Activated CD8-positive, alpha-beta memory T cell treated with anti-CD3 and anti-CD28 coated beads for 24 hours (primary cell): ENCODE results near the gene PML.
"Not testable (repeated sequence)": the region's sequence is repeated elsewhere in the genome, so short reads cannot be mapped to it uniquely, and the experiment has no call there.

Source experiments
- DNase-seq: peaks from one replicate; pipeline ENCODE4 v3.0.0-alpha.2; 2020

The PML gene

GRCh38 chr15:73959012-73959581 lies 35.4 kb upstream of the PML start:
- DNase-seq = no peak

GRCh38 chr15:73959801-73960200 lies 34.7 kb upstream of the PML start:
- no peak for DNase-seq

GRCh38 chr15:73960472-73961070 lies 33.9 kb upstream of the PML start:
- not testable (repeated sequence) for DNase-seq

GRCh38 chr15:73962433-73962832 lies 32.1 kb upstream of the PML start:
- no peak for DNase-seq

- DNase-seq = peak; percentile 96
These were observed 29.8 kb upstream of the PML start for GRCh38 chr15:73964736-73965093.

- peak; percentile 75 for DNase-seq
These were observed 29.3 kb upstream of the PML start for GRCh38 chr15:73965094-73965757.

- no peak for DNase-seq
These were observed 28.8 kb upstream of the PML start for GRCh38 chr15:73965758-73966113.

- DNase-seq = no peak
These were observed 26.1 kb upstream of the PML start for GRCh38 chr15:73968461-73968860.

- no peak for DNase-seq
These were observed 25.3 kb upstream of the PML start for GRCh38 chr15:73969151-73969759.

GRCh38 chr15:73972984-73973682 lies 21.4 kb upstream of the PML start:
- DNase-seq = peak; percentile 89

- DNase-seq = not testable (repeated sequence)
These were observed 20.8 kb upstream of the PML start for GRCh38 chr15:73973683-73974200.

GRCh38 chr15:73975440-73976125 lies 18.9 kb upstream of the PML start:
- DNase-seq = peak; percentile 57

GRCh38 chr15:73978896-73979295 lies 15.6 kb upstream of the PML start:
- no peak for DNase-seq

GRCh38 chr15:73979636-73980035 lies 14.9 kb upstream of the PML start:
- DNase-seq = no peak

GRCh38 chr15:73981761-73982221 lies 12.7 kb upstream of the PML start:
- no peak for DNase-seq

- peak; percentile 64 for DNase-seq
These were observed 12.1 kb upstream of the PML start for GRCh38 chr15:73982222-73982962.

- no peak for DNase-seq
These were observed 11.2 kb upstream of the PML start for GRCh38 chr15:73983211-73983727.

- no peak for DNase-seq
These were observed 10.7 kb upstream of the PML start for GRCh38 chr15:73983773-73984172.

- DNase-seq = no peak
These were observed 10.1 kb upstream of the PML start for GRCh38 chr15:73984208-73984979.

GRCh38 chr15:73985101-73985873 lies 9.2 kb upstream of the PML start:
- DNase-seq = no peak
